Left lobe of liver (tissue), 2 donors: ENCODE measurements around the gene SEMA4D. TPM values are rescaled to one million over a fixed set of nuclear protein-coding genes. Genes with fewer than 3 reads are reported as not detected.

Experiments
- ATAC-seq: fragments of 200-7000 bp; cut with Tn5 transposase; one replicate; pipeline ENCODE4 v1.9.1; 2020; ENCODE audit warnings: mild to moderate bottlenecking, moderate library complexity
- DNase-seq: peaks from one replicate; pipeline ENCODE4 v3.0.0-alpha.2; 2020; ENCODE audit warnings: low spot score
- total RNA-seq: library from RNA; stranded (reverse); gene quantifications from one replicate; pipeline ENCODE4 v1.2.1, GENCODE V29; 2021
- donor health status: DM: no; HTN: no; CAD: no; lungs with moderate emphysema.
- donor health status: DM: no; HTN: yes; CAD: no.

SEMA4D gene
- total RNA-seq, 1 donor from 2014 or later, result 3.9 TPM

DNA sequence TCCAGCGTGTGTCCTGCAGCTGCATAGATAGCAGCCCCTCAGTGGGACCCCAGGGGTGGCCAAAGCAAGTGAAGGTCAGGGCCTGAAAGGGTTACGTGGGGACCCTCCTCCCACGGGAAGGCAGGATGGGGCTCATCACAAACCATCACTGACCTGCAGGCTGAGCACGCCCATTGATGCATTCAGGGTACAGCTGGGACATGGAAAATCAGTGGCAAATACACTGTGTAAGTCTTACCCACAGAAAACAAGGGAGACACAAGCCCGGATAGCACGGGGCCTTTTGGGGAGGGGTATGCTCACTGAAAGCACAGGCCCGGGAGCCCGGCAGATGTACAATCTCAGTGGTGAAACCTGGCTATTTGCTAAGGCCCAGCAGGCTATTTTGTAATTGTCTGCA, 49.1 kb downstream of the SEMA4D start:
- ATAC-seq (no peak), DNase-seq (no peak)

DNA sequence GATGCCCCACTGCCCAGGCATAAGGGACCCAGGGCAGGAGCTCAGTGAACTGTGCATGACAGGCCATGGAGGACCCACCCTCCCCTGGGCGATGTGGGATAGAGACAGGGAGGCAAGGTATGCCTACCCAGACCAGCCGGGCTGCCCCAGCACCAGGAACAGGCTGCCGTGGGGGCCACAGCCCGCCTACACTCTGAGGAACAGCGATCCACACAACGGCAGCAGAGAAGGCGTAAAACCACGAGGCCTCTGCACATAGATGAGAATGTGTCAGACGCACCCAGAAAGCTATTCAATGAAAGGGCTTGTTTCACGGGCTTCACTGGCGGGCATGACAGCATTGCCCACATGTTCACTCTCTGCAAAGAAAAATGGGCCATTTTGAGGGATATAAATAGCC, 49.5 kb downstream of the SEMA4D start:
- no peak for DNase-seq
- no peak for ATAC-seq

DNA sequence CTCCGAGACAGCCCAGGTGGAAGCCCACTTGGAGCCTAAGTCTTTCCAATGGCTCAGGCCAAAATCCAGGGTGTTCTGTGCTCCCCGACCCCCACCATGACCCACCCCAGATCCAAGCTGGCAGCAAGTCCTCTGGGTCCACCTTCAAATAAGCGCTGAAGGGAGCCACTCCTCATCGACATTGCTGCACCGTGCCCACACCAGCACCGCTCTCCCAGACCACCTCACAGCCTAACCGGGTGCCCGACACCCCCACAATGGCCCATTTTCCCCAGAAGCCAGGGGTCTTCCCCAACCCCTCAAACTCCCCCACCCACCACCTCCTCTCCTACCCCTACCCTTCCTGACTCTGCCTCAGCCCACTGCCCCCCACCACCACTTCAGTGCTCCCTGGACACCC, 50.5 kb downstream of the SEMA4D start:
- ATAC-seq (no peak), DNase-seq (no peak)

DNA sequence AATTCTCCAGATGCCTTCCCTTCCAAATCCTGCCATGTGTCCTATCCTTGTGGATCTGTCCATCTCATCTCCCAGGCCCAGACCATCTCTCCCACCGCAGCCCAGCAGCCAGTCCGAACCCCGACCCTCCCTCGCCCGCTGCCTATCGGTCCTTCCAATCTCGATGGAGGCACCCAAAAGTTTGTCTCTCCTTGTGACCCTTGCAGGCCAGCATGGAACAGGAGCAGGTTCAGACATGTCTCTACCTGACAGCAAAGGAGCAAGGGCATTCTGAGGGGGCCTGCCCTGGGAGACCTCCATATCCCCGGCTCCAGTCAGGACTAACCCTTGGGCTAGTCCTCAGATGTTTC, 51.0 kb downstream of the SEMA4D start:
- no peak for ATAC-seq
- DNase-seq, result no peak

DNA sequence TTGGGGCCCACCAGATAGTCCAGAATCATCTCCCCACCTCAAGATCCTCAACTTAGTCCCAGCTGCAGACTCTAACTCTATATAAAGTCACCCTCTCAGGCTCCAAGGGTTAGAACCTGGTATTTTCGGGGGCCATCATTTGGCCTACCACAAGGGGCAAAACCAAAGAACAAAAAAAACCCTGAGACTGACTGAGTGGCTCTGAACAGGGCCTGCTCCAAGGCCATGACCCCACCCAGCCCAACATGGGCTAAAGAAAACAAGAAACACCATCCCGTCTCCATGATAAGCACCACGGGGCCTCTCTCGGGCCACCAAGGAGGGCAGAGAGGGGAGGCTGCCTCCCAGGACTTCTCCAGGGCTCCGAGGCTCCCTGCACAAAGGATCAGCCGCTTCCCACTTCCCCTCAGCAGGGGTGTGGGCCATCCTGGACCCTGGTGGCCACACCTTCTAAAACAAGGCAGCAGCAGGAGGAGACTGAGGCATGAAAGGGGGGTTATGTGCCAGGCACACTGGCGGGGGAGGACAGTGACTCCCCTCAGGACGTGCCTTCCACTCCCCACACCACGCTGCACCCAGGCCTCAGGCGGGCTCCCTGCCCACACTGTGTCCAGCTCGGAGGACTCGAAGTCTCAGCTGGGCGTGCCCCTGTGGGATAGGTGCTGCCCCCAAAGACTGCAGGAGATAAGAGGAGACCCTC, 51.5 kb downstream of the SEMA4D start:
- no peak for DNase-seq
- no peak for ATAC-seq

DNA sequence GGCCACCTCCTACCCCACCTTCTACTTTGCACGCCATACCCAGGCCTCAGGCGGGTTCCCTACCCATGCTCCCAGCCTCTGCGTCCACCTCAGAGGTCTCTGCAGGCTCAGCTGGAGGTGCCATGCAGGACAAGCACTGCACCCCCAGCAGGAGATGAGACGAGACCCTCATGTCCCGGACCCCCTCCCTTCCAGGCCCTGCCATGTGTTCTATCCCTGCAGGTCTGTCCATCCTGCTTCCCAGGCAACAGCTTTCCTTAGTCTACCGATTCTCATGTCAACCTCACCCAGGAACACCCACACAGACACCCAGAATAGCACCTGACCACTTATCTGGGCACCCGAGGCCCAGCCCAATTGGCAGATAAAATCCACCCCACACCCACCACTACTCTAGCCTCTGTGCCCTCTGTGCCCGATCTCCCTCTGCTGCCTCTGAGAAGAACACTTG, 52.1 kb downstream of the SEMA4D start:
- DNase-seq (no peak), ATAC-seq (no peak)

DNA sequence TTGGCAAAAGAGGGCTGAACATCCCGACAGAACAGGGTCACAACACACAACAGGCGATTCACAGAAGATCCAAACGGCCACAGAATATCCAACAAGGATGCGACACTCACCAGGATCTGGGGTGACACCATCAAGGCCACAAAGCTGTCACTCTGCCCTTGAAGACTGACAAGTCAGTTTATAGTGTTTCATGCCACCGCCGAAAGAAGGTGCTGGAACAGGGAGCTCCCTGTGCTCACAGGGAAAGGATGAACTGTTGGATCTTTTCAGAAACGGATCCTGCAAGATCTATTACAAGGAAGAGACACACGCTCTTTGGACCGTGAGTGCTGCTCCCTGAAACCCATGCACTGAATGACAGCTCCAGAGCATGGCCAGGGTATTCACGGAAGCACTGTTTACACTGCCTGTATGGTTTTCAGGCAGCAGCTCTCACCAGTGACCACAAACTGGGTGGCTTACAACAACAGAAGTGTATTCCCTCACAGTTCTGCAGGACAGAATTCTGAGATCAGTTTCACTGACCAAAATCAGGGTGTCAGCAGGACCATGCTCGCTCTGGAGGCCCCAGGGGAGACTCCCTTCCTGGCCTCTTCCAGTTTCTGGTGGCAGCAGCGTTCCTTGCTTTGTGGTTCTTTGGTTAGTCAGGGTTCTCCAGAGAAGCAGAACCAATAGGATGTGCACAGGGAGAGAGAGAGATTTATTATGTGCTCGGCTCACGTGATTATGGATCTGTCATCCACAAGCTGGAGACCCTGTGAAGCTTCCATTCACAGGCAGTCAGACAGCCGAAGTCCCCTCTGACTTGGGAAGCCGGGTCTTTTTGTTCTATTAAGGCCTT, 52.8 kb downstream of the SEMA4D start:
- no peak for ATAC-seq
- DNase-seq, result no peak

DNA sequence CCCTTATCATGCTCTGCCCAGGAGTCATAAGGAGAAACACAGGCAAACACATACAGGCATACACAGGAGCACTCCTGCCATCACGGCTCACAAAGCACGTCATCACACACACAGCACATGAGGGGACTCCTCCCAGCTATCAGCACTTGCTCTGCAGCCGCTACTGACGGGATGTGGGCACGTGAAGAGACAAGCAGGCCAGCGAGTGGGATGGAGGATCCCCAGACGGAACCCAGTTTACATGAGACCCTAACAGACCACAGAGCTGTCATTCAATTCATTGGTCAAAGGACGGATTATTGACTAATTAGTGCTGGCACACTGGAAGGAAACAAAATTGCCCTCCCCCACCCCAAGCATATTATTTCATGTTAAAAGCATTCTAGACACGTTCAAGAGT, 53.6 kb downstream of the SEMA4D start:
- no peak for DNase-seq
- ATAC-seq, result no peak

DNA sequence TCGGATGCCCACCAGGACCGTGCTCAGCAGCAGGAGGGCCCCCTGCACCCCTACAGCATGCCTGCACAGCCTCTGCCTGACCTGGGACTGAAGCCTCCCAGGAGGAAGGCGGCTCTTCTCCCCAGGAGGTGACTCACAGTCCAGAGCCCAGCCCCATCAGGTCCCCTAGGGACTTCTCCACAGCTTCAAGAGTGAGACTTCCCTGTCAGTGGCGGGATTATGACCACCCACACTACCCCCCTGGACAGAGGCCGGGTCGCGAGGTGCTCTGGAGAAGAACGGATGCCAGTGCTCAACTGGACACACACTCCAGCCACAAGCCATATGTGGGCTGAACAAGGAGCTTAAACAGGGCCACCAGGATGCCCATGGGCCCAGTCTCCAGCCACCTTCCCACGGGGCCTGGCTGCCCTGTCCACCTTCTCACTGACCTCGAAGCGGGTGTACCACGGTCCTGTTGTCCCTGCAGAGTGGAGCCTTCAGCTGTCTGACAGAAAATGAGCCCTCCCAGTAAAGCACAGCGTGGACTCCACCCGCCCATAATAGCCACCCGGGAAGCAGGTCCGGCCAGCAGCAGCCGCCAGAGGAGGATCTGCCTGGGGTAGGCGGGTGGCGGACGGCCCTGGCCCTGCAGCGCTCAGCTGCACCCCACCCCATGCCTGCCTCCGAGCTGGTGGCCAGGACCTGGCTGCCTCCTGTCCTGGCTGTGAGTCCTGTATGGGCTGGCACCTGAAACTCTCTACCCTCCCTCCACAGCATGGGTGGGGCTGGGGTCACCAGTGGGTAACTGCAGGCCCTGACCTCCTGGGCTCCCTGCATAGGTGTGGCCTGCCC, 54.7 kb downstream of the SEMA4D start:
- ATAC-seq (no peak), DNase-seq (no peak)

DNA sequence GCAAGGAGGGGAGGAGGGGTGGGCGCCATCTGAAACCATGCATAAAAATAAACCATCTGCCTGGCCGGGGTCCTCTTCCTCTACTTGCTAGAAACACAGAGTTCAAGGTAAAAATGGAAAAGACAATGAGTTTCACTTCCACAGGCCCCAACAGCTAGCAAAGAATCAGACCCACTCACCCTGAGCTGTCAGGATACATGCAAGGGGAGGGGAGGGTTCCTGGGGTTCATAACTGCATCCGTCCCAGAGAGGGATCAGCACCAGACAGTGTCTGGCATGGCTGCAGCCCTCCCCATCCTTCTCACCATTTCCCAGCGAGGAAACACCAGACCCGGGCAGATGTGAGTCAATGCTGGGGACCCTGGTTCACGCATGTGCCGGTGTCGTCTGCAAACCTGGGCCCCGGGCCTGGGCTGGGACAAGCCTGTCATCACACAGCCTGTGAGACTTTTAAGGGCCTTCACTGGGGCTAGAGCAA, 55.4 kb downstream of the SEMA4D start:
- DNase-seq (no peak), ATAC-seq (no peak)

DNA sequence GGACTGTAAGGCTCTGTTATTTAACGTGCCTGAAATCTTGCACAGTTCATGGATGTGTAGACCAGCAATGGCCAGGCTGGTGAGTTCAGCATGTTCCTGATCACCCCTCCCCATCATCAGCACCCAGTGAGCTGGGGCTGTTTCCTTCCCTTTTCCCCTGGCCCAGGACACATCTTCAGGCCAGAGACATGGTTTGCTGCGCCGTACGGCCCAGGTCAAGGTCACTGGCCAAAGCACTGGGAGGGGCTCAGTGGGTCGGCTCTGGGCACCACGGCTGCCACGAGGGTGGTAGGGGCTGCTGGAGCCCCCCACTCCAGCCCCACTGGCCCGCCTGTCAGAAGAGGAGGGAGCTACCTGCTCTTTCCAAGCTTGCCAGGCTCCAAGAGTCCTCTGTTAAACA, 55.9 kb downstream of the SEMA4D start:
- ATAC-seq, result no peak
- DNase-seq, result no peak

DNA sequence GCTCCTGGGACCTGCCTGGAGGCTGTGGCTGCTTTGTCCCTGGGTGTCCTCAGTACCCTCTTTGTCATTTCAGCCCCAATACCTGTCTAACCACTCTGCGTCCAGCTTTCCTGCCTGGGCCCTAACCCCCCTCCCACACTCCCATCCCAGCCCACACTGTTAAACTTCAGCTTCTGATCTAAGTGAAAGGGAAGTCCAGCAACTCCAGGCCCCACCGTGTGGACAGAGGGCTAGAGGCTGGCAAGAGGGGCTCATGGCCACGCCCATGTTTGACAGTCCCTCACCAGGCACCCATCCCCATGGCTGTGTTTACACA, 56.3 kb downstream of the SEMA4D start:
- ATAC-seq, result no peak
- no peak for DNase-seq

DNA sequence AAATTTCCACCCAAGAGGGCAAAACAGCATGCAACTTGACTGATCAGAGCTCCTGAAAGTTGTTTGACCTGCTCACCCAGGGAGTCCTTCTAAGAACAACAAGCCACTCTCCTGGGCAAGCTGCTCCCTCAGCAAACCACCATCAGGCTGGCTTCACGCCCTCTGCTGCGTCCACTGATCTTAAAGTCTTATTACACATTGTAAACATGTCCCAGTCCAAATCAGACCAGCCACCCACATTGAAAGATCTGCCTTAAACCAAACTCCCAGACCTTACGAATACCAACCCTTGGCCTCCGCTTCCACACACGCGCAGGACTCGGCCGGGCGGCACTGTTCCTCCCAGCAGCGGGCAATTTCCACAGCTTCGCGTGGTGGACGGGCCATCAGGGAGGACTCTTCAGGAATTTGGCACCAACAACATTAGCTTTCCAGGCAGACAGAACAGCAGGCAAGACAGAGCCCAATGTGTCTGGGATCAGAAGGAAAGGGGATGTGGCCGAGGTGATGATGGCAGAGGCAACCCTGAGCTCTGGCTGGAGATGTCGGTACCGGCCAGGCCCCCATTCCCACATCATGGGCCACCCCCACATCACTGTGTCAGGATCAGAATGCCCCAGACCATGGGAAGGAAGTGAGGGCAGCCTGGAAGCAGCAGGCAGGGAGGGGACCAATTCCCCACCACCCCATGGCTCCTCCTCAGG, 56.8 kb downstream of the SEMA4D start:
- ATAC-seq (no peak), DNase-seq (no peak)

DNA sequence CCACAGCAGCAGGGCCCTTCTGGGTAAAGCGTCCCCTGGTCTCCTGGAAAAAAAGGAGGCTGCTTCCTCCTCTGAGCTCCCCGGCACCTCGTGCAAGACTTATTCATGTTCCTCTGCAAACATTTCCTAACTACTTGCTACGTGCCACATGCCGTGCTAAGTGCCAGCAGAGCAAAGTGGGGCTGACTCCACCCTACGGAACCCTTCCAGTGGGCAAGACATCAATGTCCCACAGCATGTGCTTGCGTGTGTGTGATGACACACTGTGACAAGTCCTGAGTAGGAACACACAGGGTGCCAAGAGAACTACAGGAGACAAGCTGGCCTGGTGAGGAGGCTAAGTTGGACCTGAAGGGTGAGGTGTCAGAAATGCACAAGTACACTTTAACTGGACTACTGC, 57.4 kb downstream of the SEMA4D start:
- DNase-seq (no peak), ATAC-seq (peak; percentile 15)

DNA sequence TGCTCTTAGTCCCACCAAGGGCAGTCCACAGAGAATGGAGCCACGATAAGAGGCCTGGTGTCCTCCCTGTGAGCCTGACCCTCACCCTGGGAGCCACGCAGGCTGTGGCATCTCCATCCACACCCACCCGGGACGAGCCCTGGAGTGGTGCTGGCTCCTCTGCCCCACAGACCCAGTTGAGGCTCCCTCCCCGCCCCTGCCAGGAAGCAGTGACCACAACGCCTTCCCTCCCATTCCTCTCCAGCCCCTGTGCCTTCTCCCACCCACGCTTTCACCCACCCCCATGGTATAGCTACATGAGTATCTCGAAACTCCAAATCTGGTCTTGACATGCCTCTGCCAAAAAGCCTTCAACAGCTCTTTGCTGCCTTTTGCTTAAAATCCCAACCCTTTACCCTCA, 57.9 kb downstream of the SEMA4D start:
- ATAC-seq (no peak), DNase-seq (no peak)

DNA sequence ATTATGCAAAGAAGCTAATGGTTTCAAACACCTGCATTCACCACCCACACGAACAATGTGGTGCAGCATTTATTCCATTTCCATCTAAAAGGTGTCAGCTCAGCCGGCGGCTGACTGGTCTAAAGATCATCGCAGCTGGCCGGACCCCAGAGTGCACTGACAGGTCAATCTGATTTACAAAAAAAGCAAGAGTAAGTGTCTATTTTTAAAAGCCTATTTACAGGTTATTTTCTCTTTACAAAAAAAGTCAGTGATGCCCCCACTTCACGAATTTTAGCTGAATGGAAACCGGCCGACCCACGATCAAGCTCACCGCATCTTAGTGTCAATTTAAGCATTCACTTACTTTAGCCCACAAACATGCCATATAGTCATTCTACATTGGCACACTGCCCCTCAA, 58.3 kb downstream of the SEMA4D start:
- ATAC-seq (peak; percentile 57), DNase-seq (no peak)

DNA sequence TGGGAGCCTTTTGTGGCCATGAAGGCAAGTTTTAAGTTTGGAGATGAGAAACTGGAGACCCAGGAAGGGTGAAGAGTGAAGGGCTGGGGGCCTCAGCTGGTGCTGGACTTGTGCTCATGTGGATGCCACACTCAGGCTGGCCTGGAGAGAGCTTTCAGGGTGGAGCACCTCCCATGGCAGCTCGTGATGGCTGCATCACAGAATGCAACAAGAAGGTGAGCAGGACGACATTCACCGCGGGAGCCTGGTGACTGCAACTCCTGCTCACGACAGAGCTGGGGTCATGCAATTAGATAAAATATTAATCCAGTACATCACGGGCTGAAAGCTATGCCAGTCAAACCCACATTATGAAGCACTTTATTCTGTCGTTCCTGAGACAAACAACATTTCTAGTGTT, 59.7 kb downstream of the SEMA4D start:
- ATAC-seq (no peak), DNase-seq (no peak)

DNA sequence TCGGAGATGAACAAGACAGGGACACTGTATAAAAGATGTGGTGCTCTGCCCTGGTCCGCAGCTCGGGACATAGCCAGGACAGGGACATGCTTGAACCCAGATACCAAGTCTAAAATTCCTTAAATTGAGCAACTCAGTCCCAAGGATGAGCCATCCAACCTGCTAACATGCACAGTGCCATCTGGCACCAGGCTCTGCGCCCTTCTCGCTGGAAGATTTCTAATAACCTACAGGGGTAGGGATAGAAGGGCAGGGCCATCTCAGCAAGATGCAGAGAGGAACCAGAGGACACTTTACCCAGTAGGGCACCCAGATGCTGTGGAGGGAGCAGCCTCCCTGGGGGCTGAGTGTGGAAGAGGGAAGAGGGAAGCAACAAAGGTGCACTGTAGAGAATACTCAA, 60.1 kb downstream of the SEMA4D start:
- DNase-seq, result no peak
- no peak for ATAC-seq

DNA sequence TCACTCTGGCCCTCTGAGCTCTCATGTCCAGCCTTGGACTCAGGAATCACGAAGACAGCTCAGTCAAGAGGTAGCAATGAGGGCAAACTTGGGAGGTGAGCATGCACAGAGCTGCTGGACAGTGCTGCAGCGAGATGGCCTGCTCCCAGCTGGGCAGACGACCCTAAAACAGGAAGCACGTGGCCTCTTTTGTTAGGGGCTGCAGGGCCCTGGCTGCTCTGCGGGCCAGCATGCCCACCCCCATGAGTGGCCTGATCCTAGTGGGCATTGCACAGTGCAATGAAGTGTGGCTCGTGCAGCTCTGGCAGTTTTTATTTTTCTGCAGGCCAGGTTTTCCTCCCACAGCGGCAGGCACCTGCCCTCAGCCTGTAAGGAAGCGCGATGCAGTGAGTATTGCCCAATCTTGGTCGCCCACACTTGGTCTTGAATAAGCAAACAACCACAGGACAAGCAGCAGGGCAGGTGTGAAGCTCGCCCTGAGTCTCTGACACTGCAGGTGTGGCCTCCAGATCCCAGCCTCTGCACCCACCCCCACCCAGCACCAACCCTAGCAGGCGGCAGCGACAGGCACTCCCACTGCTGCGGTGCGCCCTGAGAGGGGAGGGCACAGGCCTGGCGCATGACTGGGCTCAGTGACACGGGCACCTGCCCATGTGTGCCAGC, 60.8 kb downstream of the SEMA4D start:
- ATAC-seq, result peak; percentile 77

DNA sequence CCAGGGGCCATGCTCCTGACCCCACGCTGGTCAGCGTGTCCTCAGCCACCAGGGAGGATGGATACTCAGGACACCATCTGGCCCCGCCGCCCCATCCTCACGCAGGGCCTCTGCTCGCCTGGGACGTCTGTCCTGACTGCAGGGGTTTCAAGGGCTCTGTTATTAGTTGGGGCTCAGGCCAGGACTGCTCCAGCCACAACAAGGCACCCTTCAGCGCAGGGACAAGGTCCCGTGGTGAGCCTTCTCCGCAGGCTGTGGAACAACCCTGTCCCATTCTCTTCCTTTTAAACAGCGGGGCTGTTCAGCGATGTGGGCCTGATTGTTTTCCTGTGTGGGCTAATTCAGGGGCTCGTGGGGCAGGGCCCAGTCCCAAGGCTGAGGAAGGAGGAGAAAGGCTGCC, 61.6 kb downstream of the SEMA4D start:
- ATAC-seq (no peak), DNase-seq (no peak)

More for the DNA sequence above, 60.8 kb downstream of the SEMA4D start:
- DNase-seq, result no peak
